ENCODE results near the gene CSAG3. TPM values are rescaled to one million over a fixed set of nuclear protein-coding genes. Genes with fewer than 3 reads are reported as not detected.

CSAG3 gene
- total RNA-seq, 1 donor from 2014 or later: not detected

DNA sequence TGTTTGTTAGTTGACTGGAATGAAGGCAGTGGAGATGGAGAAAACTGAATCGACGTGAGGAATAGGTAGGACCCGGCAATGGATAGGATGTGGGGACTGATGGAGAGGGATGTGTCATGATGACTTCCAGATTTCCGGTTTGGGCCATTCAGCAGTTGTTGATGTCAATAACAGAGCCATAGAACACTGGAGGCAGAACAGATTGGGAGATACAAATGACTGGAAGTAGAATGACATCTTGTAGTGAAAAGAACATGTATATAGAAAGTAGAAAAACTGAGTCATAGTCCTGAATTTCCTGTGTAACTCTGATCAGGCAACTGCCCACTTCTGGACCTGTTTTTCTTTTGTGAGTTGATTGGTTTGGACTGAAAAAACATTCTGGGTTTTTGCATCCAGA lies 47.0 kb downstream of the CSAG3 start:
- DNase-seq (ENCODE audit: extremely low read depth, low read depth, low spot score): no peak

Other genes with a start within 250 kb of the CSAG3 start
- gene GABRQ, start 121.3 kb upstream of the CSAG3 start, total RNA-seq: under 0.01 TPM in 1 of 2 replicates, not detected in the other
- gene MAGEA3, start 60.4 kb upstream of the CSAG3 start, total RNA-seq: not detected in 2 replicates
- gene CSAG2, start 49.9 kb upstream of the CSAG3 start, total RNA-seq: not detected in 2 replicates
- not detected in 2 replicates for gene MAGEA2B, start 44.6 kb upstream of the CSAG3 start, total RNA-seq
- not detected in 2 replicates for gene CSAG1, start 25.5 kb upstream of the CSAG3 start, total RNA-seq
- gene MAGEA12, start 25.5 kb upstream of the CSAG3 start, total RNA-seq: not detected in 2 replicates
- not detected in 2 replicates for gene MAGEA2, start 5.4 kb upstream of the CSAG3 start, total RNA-seq
- not detected in 2 replicates for gene MAGEA6, start 10.5 kb downstream of the CSAG3 start, total RNA-seq
- gene CETN2, start 71.5 kb downstream of the CSAG3 start, total RNA-seq: 24.7 and 40.7 TPM in 2 replicates
- 21.5 and 23.4 TPM in 2 replicates for gene NSDHL, start 71.8 kb downstream of the CSAG3 start, total RNA-seq
- gene ZNF185, start 138.8 kb downstream of the CSAG3 start, total RNA-seq: 9.4 and 20.9 TPM in 2 replicates
- not detected in 2 replicates for gene PNMA5, start 234.9 kb downstream of the CSAG3 start, total RNA-seq